NCI-H1105 treated with DMSO at 0.1 percent for 48 hours (cell line): ENCODE data around the gene MLLT6.

Source experiments
- DNase-seq: peaks from one replicate; lab custom pipeline; 2025; lab: John Stamatoyannopoulos, UW

Gene MLLT6

GRCh38 chr17:38766341-38766740 lies 61.3 kb downstream of the MLLT6 start:
- DNase-seq = no peak

- DNase-seq = no peak
These were observed 63.3 kb downstream of the MLLT6 start for GRCh38 chr17:38768417-38768816.

DNA sequence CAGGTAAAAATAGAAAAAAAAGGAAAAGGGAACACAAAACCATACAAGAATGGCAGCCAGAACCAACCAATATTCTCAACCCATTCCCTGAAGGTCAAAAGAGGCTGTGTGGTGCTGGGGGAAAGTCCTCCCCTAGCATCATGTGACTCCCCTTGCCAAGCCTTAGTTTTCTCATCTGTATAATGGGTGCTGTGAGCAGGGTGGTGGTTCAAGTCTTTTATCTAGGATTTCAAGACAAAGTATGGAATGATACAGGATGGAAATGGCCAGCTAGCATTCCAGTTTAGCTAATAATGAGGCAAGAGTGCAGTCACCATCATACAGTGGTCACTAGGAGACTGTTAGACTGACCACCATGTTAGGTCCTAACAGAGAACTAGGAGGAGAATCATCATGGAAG lies 68.2 kb downstream of the MLLT6 start:
- no peak for DNase-seq

DNA sequence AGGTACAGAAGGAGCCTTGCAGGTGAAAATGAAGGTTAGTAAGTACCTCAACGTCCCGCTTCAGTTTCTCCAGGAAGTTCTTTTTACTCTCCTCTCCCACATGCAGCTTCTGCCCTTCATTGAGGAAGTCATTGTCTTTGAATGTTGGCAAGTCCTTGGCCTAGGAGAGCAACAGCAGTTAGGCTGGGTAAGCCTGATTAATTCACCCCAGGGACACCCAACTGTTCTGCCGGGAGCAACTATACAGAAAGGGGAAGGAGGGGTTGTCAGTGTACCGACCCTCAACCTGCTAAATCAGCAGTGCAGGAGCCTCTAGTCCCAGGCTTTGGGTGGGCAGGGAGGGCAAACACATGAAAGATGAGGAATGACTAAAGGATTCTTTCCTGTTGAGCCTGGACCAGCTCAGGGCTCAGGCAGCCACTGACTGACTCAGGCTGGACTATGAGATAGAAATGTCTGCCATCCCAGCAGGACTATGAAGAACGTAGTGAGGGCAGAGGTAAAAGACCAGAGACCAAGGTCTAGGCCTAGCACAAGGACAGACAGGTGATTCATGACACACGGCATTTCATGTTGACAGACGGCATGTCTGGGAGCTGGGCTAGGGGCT lies 72.7 kb downstream of the MLLT6 start:
- no peak for DNase-seq
